D721Med (cell line): ENCODE data around the gene ATP10B.

Source experiments
- DNase-seq: peaks from one replicate; pipeline ENCODE4 v3.0.0; 2011; ENCODE audit warnings: low spot score; ENCODE audit not compliant: insufficient read length
- FAIRE-seq: peaks from 2 replicates; lab custom pipeline; 2011; peaks lifted over from hg19 to GRCh38; lab: Jason Lieb, UNC
- TF ChIP-seq, protein P1 (sequence below): IDR thresholded peaks from 2 replicates; pipeline ENCODE4 v1.5.1; 2012; ENCODE audit warnings: mild to moderate bottlenecking, control low read depth; ENCODE audit not compliant: insufficient read depth; ENCODE audit errors: missing control alignments

ATP10B gene

DNA sequence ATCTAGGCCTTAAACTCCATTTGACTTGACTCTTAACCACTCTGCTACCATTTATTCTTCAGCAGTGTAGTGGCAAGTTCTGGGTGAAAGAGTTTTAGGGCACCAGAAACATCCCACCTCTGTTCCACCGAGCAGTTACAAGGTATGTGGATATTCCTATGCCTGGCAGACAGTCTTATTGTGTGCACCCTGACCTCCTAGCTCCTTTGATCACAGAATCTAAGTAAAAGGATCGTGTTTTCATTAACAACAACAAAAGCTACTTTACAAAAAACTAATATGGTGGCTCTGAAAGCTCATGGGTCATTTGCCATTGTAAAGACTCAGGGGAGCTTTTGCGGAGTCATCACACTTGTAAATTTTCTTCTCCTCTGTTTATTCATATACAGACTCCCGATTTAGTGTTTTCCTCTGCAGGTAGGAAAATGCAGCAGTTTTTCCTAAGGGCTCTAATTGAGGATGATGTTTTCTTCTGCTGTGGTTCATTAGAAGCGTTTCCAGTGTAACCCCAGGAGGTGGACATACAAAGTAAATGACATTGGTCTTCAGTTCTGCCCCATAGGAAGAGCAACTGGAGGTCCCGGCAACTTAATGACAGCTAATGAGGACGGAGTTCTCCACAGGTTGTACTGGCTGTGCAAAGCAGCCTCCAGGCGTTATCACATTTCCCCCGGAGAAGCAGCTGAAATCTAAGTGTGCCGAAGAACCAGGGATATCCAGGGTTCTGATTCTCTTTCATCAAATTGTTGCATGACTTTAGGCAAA is 78.2 kb downstream of the ATP10B start:
- no peak for FAIRE-seq
- TF ChIP-seq, protein P1, sequence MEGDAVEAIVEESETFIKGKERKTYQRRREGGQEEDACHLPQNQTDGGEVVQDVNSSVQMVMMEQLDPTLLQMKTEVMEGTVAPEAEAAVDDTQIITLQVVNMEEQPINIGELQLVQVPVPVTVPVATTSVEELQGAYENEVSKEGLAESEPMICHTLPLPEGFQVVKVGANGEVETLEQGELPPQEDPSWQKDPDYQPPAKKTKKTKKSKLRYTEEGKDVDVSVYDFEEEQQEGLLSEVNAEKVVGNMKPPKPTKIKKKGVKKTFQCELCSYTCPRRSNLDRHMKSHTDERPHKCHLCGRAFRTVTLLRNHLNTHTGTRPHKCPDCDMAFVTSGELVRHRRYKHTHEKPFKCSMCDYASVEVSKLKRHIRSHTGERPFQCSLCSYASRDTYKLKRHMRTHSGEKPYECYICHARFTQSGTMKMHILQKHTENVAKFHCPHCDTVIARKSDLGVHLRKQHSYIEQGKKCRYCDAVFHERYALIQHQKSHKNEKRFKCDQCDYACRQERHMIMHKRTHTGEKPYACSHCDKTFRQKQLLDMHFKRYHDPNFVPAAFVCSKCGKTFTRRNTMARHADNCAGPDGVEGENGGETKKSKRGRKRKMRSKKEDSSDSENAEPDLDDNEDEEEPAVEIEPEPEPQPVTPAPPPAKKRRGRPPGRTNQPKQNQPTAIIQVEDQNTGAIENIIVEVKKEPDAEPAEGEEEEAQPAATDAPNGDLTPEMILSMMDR, result no peak
- DNase-seq, result no peak

DNA sequence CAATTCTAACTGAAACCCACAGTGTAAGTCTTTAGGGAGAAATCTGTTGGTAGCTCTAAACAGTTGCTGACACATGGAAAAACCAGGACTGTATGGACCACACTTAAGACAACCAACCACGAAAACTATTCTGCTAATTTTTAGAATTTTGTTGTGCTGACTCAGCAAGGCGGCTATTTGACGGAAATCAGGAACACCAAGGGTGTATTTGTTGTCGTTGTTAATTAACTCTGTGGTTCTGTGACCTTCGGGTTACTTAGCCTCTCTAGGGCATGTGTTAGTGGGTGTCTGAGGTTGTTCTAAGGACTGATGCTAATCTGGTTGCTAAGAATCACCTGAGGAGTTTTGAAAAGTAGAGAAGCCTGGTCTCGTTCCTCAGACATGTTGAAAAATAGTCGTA is 79.2 kb downstream of the ATP10B start:
- DNase-seq (no peak), FAIRE-seq (no peak)
- TF ChIP-seq, protein P1, result no peak

DNA sequence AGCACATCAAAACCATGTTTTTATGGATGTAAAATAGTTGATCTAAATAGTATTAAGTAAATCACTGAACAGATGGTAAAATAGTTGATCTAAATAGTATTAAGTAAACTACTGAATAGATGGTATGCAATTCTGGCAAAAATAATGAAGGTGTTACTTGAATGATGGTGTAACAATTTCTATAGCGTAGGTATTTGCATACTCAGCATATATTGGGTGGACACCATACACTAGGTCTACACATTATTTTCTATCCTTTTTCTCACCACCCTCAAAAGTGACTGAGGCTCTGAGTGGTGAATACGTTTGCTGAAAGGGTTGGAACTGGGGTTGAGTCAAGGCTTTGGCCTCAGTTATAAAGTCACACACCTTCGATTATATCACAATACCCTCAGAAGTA is 81.3 kb downstream of the ATP10B start:
- no peak for DNase-seq
- TF ChIP-seq, protein P1, result no peak
- no peak for FAIRE-seq

DNA sequence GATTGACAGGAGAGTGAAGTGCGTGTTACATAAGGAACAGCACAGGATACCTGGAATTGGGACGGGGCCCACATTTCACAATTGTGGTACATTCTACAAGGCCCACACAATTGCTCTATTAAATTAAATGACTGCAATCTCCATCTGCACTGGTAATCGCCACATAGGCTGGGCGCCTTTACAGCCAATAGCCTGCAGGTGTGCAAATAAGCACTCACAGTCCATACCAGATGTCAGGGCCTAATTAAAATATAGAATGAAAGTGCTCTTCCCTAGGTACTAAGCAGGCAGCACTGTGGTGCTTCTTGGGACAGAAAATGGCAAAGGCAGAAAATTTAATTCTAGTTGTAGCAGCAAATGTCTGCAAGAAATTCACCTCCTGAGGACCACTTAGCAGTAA is 82.7 kb downstream of the ATP10B start:
- DNase-seq (no peak), FAIRE-seq (no peak)
- TF ChIP-seq, protein P1, result no peak

DNA sequence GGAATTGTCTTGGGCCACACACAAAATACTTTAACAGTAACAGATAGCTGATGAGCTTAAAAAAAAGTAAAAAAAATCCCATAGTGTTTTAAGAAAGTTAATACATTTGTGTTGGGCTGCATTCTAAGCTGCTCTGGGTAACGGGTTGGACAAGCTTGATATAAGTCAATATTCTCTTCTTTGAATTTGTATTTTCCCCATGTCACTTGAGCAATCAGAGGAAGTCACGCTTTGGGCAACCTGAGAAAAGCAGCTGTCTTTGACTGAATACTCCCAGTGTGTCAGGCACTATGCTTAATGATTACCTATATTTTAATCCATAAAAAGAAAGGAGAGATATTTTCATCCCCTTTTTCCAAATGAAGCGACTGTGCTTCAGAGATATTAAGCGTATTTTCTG is 84.9 kb downstream of the ATP10B start:
- TF ChIP-seq, protein P1, result no peak
- FAIRE-seq (no peak), DNase-seq (no peak)

DNA sequence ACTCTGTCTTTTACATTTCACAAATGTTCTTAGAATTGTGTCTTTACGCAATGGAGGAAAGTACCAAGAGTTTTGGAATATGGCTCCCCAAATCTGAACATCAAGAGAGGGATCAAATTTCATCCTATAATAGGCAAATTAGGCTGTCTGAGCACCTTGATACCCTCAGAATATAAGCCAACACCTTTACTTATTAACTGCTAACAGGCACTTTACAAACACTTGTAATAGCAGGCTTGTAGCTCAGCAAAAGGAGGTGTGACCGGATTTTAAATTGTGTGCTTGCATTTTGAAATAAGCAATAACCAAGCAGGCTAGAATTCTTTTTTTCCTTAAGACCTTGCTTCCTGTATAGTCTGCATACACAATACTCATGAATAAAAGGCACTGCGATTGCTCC is 92.0 kb downstream of the ATP10B start:
- TF ChIP-seq, protein P1, result no peak
- FAIRE-seq (no peak), DNase-seq (no peak)

DNA sequence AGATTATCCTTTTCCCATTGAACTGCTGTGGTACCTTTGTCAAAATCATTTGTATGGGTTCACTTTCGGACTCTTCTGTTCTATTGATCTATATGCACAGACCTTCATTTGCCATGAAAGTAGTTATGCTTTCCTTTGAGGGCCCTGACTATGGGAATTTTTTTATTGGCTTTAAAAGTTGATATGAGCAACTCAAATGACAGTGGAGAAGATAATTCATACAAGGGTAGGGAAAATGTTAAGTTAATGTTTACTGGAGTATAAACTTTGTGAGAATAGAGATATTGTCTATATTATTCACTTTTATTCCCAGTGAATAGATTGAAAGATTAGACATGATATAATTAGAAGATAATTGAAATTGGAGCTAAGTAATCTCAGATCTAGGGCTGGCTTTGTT is 94.8 kb downstream of the ATP10B start:
- DNase-seq (no peak), FAIRE-seq (no peak)
- TF ChIP-seq, protein P1, result no peak
